ENCODE measurements around the gene MPP1.
"Not testable (repeated sequence)": the region's sequence is repeated elsewhere in the genome, so short reads cannot be mapped to it uniquely, and the experiment has no call there.

Gene MPP1

DNA sequence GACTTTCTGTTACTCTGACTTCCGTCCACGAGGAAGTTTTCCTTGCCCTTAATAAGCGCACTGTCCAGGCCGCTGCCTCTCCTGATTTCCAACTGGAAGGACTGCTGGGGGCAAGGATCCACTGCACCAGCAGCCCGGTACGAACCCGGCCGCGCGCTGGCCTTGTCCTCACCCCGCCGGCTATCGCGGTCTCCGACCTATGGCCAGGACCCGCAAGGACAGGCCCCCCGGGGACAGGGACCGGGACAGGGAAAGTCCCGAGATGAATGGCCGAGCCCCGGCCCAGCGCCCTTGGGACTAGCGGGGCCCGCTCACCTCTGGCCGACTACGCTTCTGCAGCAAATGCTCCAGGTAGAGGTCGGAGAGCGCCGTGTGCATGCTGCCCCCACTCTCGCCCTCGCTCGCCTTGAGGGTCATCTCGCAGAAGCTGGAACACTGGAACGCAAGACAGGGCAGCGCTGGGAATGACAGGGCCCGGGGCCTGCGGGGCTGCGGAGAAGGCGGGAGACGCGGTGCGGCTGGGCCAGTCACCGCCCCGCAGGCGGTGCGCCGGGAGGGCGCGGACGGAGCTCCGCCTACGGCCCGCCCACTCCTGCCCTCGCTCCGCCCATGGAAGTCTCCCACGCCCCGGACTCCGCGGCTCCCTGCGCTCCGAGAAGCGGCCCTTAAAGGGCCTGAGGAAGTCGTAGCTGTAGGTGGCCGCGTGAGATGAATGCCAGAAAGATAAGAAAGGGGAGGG lies at the start of gene MPP1:
Gene MPP1 (minus strand): TSS at position 529 of the 739 bp plus-strand sequence. CDS start 112 bp downstream, at position 417.
- no peak for FAIRE-seq

DNA sequence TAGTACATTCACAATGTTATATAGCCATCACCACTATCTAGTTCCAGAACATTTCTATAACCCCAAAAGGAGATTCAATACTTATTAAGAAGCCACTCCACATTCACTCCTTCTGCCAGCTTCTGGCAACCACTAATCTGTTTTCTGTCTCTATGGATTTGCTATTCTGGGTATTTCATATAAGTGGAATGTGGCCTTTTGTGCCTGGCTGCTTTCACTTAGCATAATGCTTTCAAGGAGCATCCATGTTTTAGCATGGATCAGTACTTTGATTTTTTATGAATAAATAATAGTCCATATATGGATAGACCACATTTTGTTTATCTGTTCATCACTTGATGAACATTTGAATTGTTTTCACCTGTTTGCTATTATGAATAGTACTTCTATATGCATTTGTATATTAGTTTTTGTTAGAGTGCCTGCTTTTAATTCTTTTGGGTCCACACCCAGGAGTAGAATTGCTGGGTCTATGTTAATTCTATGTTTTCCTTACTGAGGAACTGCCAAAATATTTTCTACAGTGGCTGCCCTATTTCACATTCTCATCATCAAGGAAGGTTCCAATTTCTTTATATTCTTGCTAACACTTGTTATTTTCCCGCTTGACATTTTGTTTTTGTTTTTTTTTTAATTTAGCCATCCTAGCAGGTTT lies 45.8 kb upstream of the MPP1 start:
- FAIRE-seq: no peak

DNA sequence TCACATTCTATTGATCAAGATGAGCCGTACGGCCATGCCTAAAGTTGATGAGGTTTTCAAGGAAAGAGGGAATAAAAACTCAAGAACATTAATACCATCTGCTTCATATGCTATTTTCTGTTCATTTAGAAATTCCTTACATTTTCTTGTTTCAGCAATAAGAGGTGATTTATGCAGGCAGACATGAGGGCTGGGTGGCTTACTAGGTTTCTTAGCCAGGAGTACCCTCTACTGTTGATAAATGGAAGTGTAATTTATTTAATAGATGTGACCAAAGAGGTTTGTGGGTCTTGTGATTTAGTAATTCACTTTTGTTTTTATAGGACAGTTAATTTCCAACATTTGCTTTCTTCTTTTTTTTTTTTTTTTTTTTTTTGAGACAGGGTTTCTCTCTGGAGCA lies 35.6 kb upstream of the MPP1 start:
- peak; percentile 87 for FAIRE-seq

DNA sequence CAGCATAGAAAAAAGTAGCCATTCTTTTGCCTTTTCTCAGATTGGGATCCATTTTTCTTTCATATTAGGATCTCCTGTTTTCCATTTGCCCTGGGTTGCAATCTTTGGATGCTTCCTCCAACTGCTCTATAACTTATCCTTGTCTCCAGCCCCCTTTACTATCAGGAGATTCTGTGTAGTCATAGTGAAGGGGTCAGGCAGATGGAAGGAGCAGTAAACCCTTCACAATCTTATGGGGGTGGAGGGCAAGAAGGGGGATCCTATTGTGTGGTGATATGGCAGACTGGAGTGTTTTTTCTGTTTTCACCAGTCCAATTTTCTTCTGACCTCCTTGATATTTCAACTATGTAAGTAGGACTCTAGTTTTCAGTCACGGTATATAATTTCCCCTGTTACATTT lies 30.9 kb upstream of the MPP1 start:
- no peak for FAIRE-seq

DNA sequence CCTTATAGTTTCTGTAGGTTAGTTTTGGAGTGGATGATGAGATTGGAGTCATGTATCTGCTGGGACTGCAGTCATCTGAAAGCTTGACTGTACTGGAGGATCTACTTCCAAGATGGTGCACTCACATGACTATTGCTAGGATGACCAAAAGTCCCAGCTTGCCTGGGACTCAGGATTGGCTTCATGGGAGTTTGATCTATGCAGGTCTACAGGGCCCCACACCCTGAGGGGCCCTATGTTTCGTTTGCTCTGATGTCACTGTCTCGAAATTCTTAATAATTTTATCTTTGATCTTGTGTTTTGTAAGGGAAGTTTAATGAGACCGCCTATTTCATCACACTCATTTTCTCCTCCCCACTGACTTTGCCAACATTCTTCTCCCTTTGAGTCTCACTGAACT lies 29.3 kb upstream of the MPP1 start, which contains the start of gene SMIM9:
Gene SMIM9 (minus strand): TSS at position 101 of the 400 bp plus-strand sequence. CDS start 3,806 bp downstream, outside the sequence.
- no peak for FAIRE-seq

DNA sequence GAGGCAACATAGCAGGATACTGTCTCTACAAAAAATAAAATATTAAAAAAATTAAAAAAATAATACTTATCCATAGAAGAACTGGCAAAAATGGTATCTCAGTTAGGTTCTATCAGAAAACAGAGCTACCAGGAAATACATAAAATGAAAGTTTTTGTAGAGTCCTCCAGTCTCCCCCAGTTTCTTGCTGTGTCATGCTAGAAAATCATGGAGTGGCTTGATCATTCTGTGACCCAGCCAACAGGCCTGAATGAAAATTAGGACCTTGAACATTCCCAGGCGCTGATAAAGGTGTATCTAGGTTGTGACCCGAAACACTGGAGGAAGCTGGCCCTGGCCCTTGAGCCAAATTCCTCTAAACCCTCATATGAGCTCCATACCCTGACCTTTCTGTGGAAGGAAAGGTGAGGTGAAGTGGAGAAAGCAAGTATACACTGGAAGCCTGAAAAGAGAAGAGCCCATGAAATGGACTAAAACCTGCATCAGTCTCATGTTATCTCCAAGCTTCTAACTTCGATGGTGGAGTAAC lies 28.5 kb upstream of the MPP1 start:
- no peak for FAIRE-seq

DNA sequence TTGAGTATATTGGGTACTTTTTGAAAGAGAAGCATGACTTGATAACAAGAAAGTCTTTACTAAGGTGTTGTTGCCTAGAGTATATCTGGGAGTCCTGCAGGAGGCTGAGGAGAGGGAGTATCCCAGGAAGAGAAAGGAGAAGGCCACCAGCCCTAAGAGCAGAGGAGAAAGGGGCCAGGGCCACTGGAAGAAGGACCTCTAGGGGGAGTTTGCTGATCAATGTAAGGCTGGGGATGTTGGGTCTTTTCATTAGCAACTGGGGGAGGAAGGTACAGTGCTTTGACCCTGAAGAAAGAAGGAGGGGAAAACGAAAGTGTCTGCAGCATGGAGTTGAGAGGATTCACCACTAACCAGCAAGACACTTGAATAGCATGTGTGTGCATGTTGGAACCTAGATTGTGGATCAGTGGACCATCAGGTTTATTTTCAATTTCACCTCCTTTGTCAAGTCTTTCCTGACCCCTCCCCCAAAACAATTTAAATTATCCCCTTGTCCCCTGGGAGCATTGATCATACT lies 24.7 kb upstream of the MPP1 start:
- FAIRE-seq: no peak

DNA sequence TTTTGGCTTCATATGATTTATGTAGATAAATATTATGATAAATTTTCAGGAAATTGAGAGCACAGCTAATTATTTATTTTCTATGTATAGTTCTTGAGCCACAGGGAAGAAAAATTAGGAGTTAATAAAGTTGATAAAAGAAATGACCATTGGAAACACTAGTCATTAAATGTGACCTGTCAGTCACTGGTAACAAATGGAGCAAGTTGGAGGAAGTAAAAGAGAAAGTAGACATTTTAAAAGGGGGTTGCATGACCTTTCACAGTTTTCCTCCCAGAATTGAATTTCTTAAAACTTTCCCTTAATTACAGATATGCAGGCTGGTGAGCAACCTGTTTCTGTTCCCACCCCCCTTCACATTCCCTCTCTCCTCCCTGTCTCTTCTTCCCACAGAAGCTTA lies 23.8 kb upstream of the MPP1 start:
- no peak for FAIRE-seq

DNA sequence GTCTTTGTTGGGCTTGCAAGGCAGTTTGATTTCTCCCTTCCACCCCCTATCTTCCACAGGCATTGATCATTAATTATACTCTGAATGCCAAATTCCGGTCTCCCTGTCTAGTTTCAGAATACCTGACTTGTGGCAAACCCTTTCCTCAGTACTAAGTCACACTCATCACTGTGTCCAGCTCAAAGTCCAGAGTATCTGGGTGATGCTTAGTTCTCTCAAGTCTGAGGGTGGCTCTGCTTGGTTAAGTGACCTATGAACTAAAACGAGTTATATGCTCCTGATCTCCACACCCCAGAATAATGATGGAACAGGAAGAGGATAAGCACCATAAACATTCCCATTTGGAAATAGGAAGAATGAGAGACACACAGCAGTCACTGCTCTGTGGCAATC lies 22.7 kb upstream of the MPP1 start:
- no peak for FAIRE-seq

DNA sequence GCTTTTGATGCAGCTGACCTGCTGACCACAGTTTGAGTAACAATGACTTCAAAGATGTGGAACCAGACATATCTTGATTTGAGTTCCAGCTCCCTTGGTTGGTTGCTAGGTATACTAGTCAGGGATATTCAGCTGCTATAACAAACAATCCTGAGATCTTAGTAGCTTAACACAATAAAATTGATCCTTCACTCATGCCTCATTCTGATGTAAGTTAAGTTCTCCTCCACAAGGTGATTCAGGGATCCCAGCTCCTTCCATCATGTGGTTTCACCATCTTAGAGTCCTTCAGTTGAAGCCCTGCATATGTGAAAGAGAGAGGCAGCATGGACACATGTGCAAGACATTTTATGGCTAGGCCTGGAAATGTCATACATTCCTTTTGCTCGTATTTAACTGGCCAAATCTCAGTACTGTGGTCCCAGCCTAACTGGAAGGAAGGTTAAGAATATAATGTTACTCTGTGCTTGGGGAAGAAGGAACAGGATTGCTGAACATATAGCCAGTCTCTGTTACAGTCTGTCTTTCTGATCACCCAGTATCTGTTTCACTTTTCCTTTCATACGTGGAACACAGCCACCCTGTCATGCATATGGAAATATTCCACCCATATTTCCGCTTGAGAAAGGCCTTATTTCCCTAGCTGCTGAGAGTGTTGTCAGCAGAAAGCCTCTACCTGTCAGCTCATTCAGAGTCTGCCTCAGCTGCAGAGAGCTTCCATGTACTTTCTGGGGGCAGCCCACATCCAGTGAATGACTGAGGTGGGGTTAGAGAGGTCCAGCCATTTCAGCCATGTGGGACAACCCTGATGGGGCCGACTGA lies 22.1 kb upstream of the MPP1 start:
- FAIRE-seq: no peak

DNA sequence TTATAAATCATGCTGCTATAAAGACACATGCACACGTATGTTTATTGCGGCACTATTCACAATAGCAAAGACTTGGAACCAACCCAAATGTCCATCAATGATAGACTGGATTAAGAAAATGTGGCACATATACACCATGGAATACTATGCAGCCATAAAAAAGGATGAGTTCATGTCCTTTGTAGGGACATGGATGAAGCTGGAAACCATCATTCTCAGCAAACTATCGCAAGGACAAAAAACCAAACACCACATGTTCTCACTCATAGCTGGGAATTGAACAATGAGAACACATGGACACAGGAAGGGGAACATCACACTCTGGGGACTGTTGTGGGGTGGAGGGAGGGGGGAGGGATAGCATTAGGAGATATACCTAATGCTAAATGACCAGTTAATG lies 20.3 kb upstream of the MPP1 start:
- not testable (repeated sequence) for FAIRE-seq

DNA sequence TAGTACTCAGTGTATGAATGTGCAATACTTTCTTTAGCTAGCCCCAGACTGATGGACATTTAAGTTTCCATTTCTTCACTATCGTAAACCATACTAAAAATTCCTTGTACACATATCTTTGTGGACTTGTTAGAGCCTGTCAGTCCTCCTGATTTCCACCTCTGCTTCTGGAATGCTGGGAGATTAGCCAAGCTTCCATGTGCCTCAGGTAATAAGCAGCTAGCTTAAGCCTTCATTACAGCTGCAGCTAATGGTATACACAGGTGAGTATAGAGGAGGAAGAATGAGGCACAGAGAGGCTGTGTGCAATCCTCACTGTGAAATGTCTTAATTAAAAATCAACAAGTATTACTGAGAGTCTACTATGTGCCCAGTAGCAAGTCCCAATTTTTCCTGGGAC lies 19.4 kb upstream of the MPP1 start:
- no peak for FAIRE-seq

DNA sequence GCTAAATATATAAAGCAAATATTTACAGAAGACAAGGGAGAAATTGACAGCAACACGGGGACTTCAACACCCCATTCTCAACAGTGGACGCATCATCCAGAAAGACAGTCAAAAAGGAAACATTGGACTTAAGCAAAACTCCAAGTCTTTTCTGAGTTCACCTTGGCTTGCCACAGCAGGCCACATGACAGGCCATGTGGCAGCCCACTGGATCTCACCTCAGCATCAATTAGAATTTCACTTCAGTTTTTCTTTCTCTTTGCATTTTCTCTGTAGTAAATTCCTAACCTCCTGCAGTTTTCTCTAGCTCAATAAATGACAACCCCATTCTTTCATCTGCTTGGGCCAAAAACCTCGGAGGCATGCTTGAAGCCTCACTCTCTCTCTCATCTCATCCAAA lies 16.7 kb upstream of the MPP1 start:
- no peak for FAIRE-seq

DNA sequence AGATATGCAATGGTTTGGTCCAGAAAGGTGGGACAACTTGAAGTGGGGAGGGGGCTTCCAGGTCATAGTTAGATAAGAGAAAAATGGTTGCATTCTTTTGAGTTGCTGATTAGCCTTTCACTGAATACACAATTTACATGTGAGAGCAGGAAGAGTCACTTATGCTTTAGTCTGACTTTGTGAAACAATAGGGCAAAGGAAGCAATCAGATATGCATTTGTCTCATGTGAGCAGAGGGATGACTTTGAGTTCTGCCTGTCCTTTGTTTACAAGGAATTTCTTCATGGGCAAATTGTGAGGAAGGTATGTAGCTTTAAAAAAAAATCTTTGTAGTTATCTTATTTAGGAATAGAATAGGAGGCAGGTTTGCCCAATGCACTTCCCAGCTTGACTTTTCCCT lies 16.2 kb upstream of the MPP1 start:
- no peak for FAIRE-seq

DNA sequence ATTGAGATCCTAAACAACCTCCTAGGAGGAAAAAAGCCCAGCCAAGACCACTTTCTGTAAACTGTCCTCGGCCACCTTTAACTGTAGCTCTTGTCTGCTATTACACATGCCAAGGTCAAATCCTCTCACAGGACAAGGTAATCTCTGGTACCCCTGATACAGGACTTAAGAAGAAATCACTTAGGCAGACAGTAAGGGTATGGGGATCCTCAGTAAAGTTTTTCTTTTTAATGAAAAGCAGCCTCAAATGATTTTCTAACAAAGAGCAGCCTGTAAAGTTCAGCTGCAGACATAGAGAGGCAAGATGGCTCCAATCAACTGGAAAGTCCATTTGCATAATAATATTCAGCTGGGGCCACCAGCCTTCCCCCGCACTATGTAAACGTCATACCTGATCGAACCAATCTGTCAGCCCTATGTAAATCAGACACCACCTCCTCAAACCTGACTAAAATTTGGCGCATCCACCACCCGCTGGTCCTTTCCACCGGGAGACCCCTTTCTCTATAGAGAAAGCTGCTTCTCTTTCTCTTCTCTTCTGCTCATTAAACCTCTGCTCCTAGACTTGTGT lies 14.6 kb upstream of the MPP1 start:
- no peak for FAIRE-seq

DNA sequence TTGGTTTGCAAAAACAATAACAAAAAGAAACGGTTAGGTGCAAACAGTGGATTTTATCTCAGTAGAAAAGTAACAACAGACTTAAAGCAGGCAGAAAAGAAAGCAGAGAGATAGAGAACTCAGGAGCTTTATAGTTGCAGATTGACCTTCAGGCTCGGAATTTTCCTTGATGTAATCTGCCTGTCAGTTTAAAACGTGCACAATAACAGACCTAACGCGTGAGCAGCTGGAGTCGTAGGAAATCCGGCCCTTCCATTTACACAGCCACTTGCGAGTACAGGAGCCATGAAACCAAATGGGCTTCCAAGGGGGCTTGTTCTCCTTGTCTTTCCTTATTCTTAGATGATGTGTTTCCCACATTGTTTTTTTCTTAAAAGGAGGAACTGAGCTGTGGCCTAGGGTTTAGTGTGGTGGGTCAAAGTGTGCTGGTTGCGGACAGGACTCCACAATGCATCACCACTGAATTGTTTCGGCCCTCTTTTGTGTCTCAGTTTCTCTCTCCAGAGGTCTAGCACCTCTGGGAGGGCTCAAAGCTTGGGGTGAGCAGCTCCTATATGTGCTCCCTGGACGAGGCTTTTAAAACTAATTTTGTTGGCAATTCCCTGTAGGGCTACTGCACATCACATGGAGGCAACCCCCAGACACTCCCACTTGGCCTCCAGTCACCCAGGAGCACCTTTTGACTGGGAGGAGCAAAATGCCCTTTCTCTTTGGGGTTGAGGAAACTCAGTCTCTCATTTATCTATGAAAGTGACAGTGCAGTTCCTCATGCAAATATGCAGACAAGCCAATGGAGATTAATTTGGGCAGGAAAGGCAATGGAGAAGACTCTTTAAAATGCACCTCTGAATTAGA lies 13.9 kb upstream of the MPP1 start:
- no peak for FAIRE-seq

DNA sequence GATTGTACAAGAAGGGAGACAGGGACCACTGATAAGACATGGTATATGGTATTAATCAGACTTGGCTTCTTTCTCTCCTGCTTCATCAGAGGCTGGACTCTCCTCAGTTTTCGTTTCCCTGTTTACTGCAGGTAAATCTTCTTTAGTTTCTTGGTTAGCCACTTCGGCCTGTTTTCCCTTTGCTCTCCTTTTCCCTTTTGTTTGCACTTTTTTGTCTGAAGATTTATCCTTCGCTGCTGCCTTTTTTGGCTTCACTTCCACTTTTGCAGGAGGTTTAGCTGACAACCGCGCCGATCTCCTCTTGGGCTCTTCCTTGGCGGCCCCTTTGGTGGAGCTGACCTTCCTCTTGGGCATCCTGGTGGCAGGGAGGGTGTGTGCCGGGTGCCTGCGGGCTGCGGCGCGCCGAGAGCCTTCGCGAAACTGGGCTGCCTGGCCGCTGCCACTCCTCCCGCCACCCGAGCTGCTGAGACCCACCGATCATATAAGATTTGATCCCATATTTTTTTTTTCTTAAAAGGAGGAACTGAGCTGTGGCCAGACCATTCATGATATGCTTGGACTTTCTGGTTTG lies 11.8 kb upstream of the MPP1 start:
- not testable (repeated sequence) for FAIRE-seq

DNA sequence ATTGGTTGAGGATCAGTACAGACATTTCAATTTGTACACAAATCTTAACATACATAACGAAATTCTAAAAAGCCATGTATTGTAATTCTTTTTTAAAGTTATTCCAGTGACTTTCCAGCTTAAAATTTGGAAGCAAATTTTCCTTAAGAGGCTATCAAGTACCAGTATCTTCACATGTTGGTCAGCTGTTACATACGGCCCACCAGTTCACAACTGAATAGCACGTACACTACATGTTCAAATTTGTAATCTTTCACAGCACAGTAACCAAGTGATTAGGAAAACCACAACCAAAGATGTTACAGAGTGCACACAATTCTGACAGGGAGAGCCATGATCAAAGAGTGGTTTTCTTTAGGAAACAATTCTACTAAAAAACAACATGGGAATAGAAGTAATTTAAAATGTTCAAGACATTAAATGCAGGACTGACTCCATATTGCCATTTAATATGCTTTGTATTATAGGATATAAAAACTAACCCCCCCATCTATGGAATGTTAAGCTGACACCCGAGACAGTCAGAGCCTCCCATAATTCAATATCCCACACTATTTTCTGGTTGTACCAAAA lies 11.1 kb upstream of the MPP1 start:
- FAIRE-seq: not testable (repeated sequence)

DNA sequence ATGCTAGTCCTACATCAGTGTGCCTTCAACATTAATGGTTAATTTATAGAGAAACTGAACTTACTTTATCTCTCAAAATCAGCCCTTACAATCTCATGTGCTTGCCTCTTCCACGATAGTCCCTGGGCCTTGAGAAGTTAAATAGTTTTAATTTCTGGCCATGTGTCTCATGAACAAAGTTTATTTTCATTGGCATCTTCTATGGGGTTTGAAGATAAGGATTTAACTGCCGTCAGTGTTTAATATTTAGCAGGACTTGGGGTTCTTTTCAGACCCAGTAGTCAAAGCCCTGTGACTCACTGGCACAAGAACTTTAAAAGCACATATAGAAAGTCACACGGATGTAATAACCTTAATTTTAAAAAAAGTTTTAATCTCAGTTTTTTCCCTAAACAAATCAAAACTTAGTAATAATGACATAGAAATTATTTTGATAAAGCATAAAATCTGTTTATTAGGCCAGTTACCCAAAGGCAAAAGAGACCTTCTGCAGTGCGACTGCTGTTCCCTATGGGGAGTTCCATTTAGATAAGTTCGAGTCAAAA lies 10.1 kb upstream of the MPP1 start:
- no peak for FAIRE-seq

DNA sequence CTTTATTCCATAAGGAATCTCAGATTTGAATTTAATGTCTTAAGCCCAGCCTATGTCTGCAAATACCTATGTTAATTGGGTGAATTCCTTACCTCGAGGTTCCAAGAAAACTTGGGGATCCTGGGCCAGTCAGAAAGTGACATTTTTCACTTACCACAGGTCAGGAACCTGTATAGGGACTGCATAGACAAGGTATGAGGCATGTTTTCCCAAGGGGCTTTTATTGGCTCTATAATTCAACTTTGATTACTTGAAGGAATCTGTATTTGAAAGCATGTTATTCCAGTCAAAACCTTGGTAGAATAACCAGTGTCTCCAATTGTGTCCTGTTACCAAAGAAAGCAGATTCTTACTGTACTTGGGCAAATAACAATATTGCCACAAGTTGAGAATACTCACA lies 8.5 kb upstream of the MPP1 start:
- FAIRE-seq: no peak

Data from G401.6 (cell line).